Measurements from ENCODE around the gene SFXN4.

DNA sequence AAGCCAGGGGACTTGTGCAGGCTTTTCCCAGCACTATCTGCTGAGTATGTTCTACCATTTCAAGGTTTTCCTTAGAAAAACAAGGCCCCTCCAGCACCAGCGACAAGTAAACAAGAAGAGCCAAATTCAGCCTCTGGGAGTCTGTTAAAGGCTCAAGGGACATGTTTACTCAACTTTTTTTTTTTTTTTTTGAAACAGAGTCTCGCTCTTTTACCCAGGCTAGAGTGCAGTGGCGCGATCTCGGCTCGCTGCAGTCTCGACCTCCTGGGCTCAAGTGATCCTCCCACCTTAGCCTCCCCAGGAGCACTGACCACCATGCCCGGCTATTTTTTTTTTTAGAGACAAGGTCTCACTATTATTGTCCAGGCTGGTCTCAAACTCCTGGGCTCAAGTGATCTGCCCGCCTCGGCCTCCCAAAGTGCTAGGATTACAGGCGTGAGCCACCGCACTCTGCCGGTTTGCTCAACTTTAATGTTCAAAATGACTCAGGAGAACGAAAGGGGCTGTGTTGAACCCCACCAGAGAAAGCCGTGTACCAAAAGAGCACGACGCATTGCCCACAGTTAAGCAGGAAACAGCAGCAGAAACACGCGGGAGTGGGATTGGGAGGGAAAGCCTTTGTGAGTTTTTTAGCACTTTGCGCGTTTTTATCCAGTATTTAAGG, 12.3 kb upstream of the SFXN4 start:
- TF ChIP-seq, protein P1, sequence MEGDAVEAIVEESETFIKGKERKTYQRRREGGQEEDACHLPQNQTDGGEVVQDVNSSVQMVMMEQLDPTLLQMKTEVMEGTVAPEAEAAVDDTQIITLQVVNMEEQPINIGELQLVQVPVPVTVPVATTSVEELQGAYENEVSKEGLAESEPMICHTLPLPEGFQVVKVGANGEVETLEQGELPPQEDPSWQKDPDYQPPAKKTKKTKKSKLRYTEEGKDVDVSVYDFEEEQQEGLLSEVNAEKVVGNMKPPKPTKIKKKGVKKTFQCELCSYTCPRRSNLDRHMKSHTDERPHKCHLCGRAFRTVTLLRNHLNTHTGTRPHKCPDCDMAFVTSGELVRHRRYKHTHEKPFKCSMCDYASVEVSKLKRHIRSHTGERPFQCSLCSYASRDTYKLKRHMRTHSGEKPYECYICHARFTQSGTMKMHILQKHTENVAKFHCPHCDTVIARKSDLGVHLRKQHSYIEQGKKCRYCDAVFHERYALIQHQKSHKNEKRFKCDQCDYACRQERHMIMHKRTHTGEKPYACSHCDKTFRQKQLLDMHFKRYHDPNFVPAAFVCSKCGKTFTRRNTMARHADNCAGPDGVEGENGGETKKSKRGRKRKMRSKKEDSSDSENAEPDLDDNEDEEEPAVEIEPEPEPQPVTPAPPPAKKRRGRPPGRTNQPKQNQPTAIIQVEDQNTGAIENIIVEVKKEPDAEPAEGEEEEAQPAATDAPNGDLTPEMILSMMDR (IDR thresholded peaks at IDR 0.05), result no peak
- TF ChIP-seq POLR2A (IDR thresholded peaks at IDR 0.05), result no peak

Measured in body of pancreas (tissue), 4 donors.